ENCODE data around the gene STIM1.

Gene STIM1

GRCh38 chr11:3909901-3910300, 54.4 kb downstream of the STIM1 start:
- no peak for FAIRE-seq
- DNase-seq (ENCODE audit: low spot score): no peak

- FAIRE-seq: no peak
- no peak for DNase-seq (ENCODE audit: low spot score)
Observed at GRCh38 chr11:3911908-3912505, 56.5 kb downstream of the STIM1 start.

- FAIRE-seq (no peak), DNase-seq (ENCODE audit: low spot score) (no peak)
Observed at GRCh38 chr11:3913921-3914320, 58.5 kb downstream of the STIM1 start.

GRCh38 chr11:3914805-3915204, 59.3 kb downstream of the STIM1 start:
- no peak for DNase-seq (ENCODE audit: low spot score)
- FAIRE-seq: no peak

DNA sequence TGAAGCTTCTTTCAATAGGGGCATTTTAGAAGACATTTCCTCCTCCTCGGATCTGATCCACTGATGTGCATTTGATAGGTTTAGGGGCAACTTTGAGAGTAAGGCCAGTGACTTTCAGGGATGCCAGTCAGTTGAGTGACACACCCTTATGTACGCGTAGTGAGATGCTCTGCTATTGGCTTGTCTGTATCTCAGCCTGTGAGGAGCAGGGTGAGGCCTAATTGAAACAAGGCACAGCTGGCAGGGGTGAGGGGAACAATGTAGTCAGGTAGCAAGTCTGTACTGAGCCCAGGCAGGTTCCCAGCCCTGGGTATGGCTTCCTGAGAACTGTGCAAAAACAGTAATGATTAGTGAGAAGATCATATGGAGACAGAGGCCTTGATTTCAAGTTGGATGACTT, 61.5 kb downstream of the STIM1 start:
- no peak for DNase-seq (ENCODE audit: low spot score)
- FAIRE-seq: no peak

- DNase-seq (ENCODE audit: low spot score): no peak
Observed at GRCh38 chr11:3920148-3920852, 64.8 kb downstream of the STIM1 start.

GRCh38 chr11:3922056-3922455, 66.6 kb downstream of the STIM1 start:
- no peak for FAIRE-seq

More at GRCh38 chr11:3920148-3920852, 64.8 kb downstream of the STIM1 start:
- no peak for FAIRE-seq

GRCh38 chr11:3925513-3925912, 70.0 kb downstream of the STIM1 start:
- no peak for FAIRE-seq

More at GRCh38 chr11:3922056-3922455, 66.6 kb downstream of the STIM1 start:
- DNase-seq (ENCODE audit: low spot score): no peak

GRCh38 chr11:3926458-3927095, 71.1 kb downstream of the STIM1 start:
- no peak for DNase-seq (ENCODE audit: low spot score)
- no peak for FAIRE-seq

More at GRCh38 chr11:3925513-3925912, 70.0 kb downstream of the STIM1 start:
- no peak for DNase-seq (ENCODE audit: low spot score)

- FAIRE-seq (no peak), DNase-seq (ENCODE audit: low spot score) (no peak)
Observed at GRCh38 chr11:3927129-3927796, 71.8 kb downstream of the STIM1 start.

DNA sequence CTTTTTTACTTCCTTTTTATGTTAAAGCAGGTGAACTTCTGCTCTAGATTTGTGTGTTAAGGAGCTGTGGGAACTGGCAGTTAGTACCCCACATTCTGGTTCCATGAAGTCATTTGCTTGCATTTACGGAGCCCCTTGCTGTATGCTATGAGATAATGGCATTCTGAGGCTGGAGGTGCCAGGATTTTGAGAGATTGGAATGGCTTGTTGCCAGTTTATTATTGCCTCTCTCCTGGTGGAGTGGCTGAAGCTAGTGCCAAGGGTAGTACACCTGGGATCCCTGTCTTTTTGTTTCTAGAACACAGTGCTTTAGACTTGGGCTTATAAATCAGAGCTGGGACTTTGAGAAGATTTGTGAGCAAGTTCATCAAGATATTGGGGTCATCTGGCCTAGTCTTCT, 73.8 kb downstream of the STIM1 start:
- DNase-seq (ENCODE audit: low spot score) (no peak), FAIRE-seq (no peak)

DNA sequence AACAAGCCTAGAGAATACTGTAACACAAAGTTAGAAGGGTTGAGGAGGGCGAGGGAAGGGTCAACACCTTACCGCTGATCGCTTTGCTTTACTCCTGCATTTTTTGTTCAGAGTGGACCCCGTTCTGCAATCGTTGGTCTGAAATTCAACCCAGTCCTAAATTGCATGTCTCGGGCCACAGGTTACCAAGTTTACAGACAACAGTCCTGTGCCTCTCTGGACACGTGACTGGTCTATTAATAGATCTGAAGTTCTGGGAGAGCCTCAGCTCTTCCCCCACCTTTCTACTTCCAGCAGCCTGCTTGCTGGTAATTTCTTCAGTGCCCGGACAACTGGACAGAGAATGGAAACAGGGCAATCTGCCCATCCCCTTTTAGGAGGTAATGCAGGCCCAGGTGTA, 74.2 kb downstream of the STIM1 start:
- FAIRE-seq: no peak
- DNase-seq (ENCODE audit: low spot score): no peak

GRCh38 chr11:3932698-3933097, 77.2 kb downstream of the STIM1 start:
- DNase-seq (ENCODE audit: low spot score) (no peak), FAIRE-seq (no peak)

- DNase-seq (ENCODE audit: low spot score) (no peak), FAIRE-seq (no peak)
Observed at GRCh38 chr11:3933165-3933628, 77.7 kb downstream of the STIM1 start.

GRCh38 chr11:3934658-3935057, 79.2 kb downstream of the STIM1 start:
- FAIRE-seq (no peak), DNase-seq (ENCODE audit: low spot score) (no peak)

GRCh38 chr11:3936517-3936916, 81.1 kb downstream of the STIM1 start:
- FAIRE-seq (no peak), DNase-seq (ENCODE audit: low spot score) (no peak)

- DNase-seq (ENCODE audit: low spot score) (no peak), FAIRE-seq (no peak)
Observed at GRCh38 chr11:3939211-3939610, 83.7 kb downstream of the STIM1 start.

DNA sequence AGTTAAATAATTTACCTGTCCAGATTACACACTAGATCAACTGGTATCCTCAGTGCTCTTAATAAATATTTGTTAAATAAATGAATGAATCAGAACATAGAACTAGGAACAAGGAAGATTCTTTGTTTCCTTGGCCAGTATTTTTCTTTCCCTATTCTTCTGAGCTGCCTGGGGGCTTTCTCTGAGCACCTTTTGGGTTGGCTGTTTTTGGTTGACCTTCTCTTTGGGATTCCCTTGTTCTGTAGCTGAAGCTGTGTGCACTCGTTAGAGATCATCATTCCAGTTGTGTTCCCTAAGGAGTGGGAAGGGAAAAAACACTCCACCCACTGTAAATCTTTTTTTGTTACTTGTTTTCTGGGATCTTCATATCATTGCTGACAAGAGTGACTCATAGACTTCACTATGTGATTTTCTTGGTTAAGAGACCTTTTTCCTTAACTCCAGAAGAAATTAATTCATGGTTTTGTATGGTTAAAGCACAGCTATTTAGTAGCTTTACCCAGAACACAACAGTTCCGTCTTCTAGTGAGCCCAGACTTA, 84.3 kb downstream of the STIM1 start:
- FAIRE-seq: no peak

GRCh38 chr11:3942160-3942955, 86.9 kb downstream of the STIM1 start:
- no peak for DNase-seq (ENCODE audit: low spot score)
- no peak for FAIRE-seq

More for the DNA sequence above, 84.3 kb downstream of the STIM1 start:
- DNase-seq (ENCODE audit: low spot score): no peak

- FAIRE-seq (no peak), DNase-seq (ENCODE audit: low spot score) (no peak)
Observed at GRCh38 chr11:3942956-3943497, 87.6 kb downstream of the STIM1 start.

DNA sequence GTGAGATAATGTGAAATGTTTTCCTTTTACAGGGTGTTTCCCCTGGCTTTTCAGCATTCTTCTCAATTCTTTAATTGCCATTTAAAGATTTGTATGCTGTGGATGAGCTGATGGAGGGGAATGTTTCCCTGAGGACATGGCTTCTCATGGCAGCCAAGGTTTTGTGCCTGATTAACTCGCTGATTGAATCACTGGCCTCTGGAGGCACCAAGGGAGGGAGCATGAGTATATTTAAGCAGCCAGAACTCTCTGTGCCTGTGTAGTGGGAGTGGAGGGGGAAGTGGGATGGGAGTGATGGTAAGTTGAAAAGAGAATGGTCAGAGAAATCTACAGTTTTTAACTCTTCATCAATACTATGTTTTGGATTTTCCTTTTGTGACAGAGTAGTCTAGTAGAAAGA, 88.7 kb downstream of the STIM1 start:
- DNase-seq (ENCODE audit: low spot score) (no peak), FAIRE-seq (no peak)

Measured in urothelium cell line (cell line).